ENCODE results near the gene AOC3.
A peak's percentile ranks its signal among the peaks of the same experiment; 100 is the strongest.

Gene AOC3, protein sequence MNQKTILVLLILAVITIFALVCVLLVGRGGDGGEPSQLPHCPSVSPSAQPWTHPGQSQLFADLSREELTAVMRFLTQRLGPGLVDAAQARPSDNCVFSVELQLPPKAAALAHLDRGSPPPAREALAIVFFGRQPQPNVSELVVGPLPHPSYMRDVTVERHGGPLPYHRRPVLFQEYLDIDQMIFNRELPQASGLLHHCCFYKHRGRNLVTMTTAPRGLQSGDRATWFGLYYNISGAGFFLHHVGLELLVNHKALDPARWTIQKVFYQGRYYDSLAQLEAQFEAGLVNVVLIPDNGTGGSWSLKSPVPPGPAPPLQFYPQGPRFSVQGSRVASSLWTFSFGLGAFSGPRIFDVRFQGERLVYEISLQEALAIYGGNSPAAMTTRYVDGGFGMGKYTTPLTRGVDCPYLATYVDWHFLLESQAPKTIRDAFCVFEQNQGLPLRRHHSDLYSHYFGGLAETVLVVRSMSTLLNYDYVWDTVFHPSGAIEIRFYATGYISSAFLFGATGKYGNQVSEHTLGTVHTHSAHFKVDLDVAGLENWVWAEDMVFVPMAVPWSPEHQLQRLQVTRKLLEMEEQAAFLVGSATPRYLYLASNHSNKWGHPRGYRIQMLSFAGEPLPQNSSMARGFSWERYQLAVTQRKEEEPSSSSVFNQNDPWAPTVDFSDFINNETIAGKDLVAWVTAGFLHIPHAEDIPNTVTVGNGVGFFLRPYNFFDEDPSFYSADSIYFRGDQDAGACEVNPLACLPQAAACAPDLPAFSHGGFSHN

DNA sequence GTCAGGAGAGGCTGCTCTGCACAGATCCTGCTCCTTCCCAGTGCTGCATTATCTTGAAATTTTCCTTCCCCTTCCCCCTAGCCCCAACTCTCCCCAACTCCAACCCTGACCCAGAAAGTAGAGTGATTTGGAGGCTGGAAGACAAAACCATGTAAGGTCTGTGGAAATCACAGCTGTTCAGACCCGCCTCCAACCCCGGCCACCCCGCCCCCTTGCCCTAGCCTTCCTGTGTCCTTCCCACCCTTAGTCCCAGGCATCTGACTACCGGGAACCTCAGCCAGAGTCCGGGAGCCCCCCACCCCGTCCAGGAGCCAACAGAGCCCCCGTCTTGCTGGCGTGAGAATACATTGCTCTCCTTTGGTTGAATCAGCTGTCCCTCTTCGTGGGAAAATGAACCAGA, at the start of gene AOC3:
TSS of gene AOC3 (plus strand) at position 246 of the 400 bp plus-strand sequence. CDS start at position 391, 145 bp downstream.
- no peak for DNase-seq

DNA sequence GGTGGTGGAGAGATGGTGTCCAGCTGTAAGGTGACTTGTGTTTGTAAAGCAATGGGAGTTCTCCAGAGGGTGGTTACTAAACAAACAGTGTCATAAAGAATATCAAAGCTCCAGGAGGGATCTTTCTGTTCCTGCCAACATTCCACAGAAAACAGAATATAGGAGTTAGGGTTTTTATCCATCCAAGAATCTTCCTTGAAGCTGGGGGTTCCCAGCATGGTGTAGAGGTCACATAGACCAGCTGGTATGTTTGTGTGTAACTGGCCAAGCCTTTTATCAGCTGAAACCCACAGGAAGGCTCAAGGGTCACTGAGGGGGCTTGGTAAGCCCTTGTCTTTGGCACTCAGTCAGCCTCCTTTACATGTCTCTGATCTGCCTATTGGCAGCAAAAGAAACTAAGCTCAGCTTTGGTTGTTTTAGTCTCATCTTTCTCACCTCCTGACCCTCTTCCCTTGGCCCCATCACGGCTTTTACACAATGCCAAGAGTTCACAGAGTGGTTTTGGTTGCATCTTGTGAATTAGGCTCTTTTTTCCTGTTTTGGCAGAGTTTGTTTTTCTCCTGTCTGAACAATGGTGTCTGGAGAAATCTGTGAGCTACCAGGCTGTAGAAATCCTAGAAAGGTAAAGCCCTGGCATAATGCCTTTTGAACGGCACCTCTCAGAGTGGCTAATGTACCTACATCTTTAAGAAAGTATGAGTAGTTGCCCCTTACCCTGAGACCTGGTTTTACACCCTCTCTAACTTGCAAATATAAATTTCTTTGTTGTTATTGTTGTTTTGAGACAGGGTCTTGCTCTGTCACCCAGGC, 47.7 kb upstream of the AOC3 start:
- DNase-seq = no peak

DNA sequence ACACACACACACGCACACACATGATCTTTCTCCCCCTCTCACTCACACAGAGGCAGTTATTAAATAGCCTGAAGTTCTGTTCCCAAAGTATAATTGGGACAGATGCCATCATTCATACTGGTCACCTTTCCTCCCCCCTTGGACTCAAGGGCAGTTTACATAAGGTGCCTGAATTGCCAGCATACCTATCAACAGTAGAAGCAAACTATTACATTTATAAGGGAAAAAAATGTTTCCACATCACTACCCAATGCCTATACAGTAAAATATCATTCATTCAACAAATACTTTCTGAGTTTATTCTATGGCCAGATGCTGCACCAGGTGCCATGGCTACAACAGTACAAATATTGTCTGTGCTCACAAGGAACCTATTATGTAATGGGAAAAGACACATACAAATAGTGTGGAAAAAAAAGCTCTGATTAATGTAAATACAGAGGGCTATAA, 46.1 kb upstream of the AOC3 start:
- DNase-seq = no peak

DNA sequence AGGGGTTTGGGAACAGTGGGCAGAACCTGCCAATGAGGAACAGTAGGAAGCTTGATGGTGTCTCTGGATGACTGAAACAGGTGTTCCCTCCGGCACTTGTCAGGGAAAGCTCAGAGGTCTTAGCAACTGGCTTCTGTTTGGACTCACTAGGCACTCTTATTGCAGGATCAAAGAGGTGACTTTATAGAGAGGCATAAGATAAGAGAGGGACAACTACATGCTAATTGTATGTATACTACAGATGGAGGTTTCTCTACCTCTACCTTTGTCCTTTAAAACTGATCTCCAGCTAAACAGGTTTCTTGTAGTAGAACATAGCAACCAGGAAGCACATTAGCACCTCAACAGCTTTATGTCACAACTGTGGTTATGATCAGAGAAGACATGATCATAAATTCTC, 44.8 kb upstream of the AOC3 start:
- no peak for DNase-seq

DNA sequence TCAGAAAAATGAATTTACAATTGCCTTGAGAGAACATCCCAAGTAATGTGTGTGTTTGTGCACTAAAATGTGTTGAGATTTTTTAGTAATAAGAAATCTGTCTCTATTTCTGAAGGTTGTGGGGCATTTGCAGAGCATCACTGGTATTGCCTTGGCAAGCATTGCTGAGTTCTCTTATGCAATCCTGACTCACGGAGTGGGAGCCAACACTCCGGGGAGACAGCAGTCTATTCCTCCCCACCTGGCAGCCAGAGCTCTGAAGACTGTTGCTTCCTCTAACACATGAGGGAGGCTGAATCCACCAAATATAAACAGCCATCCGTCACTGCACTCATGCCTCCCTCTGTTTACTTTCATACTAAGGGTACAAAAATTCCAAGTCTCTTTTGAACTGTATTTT, 41.7 kb upstream of the AOC3 start:
- no peak for DNase-seq

DNA sequence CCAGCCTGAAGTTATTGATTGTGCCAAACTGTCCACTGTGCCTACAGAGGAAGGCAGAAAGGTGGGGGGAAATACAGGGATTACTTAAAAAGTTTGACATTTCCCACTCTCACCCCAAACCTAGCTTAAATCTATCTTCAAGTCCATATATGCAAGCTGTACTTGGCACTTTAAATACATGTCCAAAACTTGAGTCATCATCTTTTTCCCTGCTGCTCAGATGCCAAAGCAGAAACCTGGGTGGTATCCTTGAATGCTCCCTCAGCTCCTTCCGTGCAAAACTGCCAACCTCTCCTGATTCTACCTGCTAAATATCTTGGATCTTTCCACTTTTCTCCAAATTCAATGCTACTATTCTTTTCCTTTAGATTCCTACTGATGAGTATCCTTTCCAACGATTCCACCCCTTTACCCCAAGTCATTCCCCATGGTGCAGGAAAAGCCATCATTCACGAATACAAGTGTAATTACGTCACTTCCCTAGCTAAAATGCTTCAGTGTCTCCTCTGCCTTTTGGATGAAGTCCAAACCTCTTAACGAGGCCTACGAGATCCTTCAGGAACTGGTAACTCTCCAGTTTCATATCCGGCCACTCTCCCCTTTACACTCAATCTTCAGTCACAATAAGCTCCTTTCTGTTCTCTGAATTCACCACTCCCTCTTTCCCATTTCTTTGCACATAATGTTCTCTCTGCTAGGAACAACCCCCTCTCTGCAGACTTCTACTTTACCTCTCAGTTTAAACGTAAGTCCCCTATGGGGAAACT, 36.2 kb upstream of the AOC3 start:
- no peak for DNase-seq

DNA sequence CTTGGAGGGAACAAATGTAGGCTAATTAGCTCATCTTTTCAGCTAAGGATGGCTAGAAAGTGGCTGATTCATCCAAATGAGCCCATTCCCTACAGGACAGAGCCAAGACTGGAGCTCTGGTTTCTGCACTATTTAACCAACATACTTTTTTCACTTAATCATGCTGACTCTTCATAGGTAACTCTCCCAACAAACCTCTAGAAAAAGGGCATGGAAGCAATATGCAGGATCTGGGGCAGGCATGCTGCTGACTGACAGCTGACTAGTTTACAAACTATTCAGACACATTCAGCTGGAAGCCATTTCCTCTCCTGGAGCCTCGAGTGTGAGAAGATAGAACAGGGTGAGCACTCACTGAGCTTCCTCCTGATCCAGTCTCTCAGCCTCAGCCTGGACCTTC, 33.1 kb upstream of the AOC3 start:
- DNase-seq = no peak

DNA sequence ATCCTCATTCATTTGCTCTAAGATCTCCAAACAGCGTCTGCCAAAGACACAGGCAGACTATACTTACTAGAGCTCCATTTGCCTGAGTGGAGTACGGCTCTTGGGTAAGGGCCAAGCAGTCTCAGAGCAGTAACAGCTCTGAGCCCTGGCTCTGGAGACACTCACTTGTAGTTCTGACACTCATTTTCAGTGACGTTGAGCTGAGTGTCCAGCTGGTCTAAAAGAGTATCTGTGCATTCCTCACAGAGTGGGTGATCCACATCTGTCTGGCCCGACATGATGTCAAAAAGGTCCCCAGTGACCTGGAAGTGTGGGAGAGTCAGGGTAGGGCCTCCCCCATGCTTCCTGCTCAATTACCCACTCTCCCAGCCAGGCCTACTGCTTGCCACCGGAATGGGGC, 32.6 kb upstream of the AOC3 start:
- no peak for DNase-seq

DNA sequence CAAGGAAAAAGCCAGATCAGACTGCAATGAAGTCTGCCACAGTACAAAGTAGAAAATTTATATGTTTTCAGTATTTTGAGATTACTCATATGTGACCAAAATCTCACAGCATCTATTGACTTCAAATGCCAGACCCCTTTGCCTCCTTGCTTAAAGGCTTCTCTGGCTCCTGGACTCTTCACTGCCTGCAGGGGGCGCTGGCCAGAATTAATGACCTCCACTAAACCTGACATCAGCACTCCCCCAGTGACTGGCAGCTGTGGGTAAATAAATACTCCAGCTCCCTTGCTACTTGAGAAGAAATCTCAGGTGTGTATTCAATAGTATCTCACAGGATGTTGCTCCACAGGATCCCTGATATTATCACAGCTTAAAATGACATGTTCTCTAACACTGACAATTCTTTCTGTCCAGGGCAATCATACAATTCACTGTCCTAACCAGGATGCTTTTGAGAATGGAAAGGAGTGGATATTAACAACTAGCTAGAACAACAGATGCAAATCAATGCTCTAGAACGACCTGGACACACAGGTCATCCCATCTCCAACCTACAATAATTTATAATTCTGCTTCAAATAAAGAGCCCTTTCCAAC, 31.0 kb upstream of the AOC3 start:
- peak in 5 of 6 experiments; percentile 16 to 50 (median 30) for DNase-seq

DNA sequence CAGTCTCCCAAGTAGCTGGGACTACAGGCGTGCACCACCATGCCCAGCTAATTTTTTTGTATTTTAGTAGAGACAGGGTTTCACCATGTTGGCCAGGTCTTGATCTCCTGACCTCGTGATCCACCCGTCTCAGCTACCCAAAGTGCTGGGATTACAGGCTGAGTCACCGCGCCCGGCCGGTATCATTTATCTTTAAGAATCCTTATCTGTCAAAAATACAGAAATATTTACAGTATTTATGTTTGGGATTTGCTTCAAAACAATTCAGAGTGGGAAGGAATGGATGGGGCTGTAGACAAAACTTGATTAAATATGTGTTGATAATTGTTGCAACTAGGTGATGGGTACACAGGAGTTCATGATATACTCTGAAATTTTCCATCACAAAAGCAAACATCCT, 29.8 kb upstream of the AOC3 start:
- DNase-seq = no peak

DNA sequence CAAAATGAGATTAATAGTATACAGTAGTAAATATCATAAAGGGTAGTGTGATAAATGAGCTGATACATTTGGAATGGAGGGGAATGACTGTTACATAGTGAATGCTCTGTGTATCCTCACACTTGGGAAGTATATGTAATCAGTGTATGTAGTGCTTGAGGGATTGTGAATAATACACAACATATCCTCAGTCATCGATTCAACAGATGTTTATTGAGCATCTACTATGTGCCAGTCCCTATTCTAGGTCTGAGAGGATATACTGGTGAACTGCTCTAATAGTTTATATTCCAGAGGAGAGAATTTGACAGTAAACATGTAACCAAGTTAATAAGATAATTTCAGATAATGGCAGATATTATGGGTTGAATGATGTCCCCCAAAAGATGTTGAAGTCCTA, 23.5 kb upstream of the AOC3 start:
- DNase-seq = no peak

DNA sequence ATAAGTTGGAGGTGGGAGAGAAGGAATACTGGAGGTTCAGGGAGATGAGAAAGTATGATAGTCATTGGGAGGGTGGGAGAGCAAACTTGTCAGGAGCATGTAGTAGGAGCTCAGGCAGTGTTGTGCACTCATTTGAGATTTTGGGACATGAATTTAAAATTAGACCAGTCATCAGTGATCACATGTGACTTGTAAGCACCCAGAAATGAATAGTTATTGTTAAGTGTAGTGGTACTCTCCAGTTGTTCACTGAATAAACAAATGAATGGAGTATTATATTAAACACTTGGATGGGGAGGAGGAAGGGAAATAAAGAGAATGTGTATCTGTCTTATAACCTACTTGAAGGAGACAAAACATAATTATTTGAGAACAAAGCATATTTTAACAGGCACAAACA, 20.0 kb upstream of the AOC3 start:
- DNase-seq = no peak

DNA sequence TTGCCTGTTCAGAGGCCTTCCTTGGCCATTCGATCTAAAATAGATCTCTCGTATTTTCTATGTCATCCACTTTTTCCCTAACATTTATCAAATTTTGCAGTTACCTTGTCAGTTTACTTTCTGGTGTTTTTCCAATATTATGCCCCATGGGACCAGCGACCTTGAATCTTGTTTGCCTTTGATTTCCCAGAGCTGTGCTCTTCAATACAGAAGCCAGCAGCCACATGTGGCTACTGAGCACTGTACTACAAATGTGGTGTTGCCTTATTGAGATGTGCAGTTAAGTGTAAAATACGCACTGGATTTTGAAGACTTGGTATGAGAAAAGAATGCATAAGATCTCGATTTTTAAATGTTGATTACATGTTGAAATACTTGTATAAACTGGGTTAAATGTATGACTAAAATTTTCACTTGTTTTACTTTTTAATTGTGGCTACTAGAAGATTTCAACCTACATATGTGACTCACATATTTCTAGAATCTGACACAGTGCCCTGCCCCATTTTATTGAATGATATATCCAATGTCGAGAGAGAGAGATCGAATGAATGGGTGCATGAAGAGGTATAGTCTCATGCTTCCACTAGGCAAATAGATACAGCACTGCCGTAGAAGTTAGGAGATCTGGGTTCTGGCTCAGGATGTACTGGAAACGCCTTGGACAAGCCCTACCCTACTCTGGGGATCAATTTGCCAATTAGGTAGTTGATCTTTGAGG, 18.6 kb upstream of the AOC3 start:
- DNase-seq = no peak

DNA sequence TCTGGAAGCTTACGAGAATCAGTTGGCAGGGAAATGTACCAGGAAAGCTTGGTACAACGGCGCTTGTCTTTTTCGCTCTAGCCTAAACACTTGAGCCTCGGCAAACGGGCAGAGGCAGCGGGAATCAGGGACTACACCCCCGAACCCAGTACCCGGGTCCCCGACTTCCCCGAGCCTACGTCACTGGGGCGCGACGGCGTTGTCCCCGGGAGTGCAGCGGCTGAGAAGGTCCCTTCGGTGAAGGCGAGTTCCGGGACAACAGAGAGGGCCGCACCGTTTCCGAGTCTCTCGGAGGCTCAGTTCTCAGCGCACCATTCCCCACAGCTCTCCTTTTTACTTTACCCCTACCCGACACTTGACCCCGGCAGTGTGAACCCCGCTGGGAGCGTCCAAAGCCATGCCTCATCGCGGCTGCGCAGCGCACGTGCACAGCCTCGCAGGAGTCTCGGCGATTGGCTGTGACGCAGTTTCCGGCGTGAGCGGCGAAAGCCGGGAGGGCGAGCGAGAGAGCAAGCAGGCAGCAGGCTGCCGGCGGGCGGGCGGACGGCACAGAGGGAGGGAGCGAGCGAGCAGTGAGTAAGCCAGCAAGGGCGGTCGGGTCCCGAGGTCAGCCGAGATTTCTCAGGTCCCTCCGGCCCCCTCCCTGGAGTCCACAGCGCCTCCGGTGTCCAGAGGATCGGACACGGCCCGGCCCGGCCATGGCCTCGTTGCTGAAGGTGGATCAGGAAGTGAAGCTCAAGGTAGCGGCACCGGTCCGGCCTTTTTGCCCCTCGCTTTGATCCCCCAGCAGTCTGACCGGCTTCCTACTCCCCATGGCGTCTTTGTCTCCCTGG, 17.8 kb upstream of the AOC3 start, which contains the start of gene PSME3:
TSS of gene PSME3 (plus strand) at position 464 of the 833 bp plus-strand sequence. CDS start at position 699, 235 bp downstream.
- peak; percentile 81 to 97 (median 90) for DNase-seq

DNA sequence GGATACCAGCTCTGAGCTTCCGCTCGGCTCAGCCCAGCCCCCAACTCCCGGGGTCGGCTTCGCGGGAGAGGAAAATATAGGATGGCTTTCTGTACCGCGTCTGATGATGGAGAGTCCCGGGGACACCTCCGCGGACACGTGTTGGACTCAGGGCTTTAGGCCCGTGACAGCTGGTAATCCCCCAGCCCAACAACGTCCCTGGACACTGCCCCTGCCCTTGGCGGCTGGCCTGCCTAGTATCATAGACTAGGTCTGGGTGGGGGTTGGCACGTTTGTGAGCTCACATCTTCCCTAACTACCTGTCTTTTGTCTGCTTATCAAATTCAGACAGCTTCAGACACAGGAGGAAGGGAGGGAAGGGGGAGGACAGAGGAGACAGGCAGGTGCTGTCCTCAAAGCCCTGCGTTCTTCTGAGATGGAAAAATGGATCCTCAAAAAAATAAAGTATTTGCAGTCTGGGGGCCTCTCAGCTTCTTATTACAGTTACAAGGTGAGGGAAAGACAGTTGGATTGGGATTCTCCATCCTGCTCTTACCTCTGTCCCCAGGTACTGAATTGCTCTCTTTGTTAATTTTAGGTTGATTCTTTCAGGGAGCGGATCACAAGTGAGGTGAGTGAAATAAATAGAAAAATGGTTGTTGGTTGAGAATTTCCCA, 17.1 kb upstream of the AOC3 start:
- peak in 1 of 6 experiments; percentile 29 for DNase-seq

DNA sequence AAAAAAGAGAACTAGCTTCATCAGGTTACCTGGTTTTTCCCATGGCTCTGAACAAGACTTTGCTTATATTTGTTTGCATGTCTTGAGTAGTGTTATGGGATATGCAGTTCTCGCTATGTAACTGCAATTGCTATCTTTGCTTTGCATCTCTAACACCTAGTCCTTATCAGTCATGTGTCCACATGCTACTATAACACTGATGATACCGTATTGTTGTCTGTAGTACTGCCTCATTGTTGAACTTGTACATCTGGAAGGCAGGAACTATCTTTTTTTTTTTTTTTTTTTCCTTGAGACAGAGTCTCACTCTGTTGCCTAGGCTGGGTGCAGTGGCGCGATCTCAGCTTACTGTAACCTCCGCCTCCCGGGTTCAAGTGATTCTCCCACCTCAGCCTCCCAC, 15.3 kb upstream of the AOC3 start:
- DNase-seq = no peak

DNA sequence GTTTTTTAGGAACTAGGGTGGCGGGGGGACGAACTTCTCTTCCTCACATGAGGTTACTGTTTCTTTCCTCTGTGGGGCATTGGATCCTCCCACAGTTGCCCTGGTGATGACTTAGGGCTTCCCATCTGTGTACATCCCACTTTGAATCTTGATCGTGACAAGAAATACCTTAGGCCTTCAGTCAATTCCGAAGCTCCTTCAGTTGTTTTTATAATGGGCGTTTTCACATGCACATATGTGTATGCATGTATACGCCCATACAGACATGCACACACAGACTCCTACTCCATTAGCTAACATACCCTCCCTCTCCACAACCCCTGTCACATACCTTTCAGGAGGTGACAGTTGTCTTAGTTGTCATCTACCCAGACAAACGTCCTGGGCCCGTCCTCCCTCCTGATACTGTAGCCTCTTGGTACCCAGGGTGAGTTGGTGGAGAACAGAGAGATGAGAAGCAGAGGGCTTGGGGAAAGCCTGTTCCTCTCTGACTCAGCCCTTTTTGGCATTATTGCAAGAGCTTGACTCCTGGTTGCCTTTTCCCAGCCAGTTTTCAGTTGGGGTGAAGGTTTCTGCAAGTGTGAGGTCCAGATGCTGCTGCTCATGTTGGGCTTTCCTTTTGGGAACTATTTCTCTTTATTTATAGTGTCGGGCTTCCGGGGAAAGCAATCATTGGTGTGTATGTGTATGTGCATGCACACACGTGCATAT, 8.9 kb upstream of the AOC3 start:
- no peak for DNase-seq

DNA sequence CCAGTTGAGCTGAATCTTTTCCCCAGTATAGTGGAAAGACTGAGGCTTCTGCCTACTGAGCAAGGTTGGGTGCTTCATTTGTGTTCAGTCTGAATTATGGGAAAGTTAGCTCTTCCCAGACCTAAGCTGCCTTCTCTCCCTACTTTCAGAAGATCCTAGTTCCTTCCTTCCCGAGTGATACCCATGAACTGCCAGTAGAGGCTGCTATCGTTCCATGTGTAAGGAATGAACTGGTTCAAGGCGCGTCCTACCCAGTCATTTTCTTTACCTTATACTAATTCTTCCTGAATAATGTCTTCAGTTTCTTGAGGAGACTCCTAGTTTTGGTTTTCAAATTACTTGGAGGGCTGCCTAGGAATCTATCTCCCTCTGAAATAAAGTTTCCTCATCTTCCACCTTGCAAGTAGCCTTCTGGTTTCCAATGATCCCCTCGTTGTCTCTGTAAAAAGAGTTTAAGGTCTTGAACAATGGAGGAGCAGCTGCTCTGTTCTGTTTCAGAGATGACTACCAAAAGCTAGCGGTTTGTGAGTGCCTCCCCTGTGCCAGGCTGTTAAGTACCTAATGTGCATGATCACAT, 7.6 kb upstream of the AOC3 start:
- peak in 2 of 6 experiments; percentile 8 to 11 for DNase-seq

DNA sequence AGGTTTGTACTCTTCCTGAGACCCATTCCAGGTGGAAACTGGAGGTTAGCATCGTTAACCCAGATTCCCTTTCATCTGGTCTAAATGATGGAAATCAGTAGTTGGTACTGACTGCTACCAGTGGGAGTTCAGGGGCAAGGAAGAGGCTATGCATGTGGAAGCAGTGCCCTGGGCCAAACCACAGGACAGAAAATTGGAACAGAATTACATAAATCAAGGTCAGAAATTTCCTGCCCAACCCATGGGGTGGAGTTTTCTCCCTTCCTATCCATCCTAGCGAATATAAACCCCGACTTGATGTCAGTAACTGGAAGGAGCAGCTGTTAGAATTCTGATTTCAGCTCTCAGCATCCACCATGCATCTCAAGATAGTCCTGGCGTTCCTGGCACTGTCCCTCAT, 6.7 kb upstream of the AOC3 start, which contains the start of gene AOC2:
TSS of gene AOC2 (plus strand) at position 310 of the 400 bp plus-strand sequence. CDS start at position 357, 47 bp downstream.
- no peak for DNase-seq
